ENCODE data around the gene TMEM213.

Gene TMEM213, protein sequence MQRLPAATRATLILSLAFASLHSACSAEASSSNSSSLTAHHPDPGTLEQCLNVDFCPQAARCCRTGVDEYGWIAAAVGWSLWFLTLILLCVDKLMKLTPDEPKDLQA

DNA sequence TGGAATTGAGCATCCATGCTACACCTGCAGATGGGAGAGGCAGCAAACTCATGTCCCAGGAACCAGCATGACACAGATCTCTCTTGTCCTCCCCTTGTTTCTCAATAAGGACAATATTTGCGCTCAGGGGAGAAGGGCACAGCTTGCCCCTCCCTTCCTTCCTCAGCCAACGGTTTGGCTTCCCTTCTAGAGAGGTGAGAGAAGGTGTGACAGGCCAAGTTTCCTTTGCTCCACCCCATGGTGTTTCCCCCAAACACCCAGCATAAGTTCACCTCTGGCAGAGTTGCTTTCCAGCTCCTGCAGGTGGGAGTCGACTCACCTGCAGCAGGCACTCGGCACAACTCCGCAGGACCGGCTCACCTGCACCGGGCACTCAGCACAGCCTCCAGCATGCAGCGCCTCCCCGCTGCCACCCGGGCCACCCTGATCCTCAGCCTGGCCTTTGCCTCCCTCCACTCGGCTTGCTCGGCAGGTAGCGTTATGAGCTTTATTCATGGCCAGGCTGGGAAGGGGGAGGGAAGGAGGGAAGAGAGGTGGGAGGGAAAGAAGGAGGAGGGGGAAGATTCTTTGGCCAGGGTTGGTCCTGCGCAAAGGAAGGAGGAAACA, at the start of gene TMEM213, which contains the start of gene ATP6V0A4:
TMEM213 (plus strand) TSS at position 280 of the 606 bp plus-strand sequence; CDS start at position 391, 111 bp downstream.
ATP6V0A4 (minus strand) TSS at position 482 of the 606 bp plus-strand sequence. CDS start 26,949 bp downstream, outside the sequence.
- TF ChIP-seq, protein P1, sequence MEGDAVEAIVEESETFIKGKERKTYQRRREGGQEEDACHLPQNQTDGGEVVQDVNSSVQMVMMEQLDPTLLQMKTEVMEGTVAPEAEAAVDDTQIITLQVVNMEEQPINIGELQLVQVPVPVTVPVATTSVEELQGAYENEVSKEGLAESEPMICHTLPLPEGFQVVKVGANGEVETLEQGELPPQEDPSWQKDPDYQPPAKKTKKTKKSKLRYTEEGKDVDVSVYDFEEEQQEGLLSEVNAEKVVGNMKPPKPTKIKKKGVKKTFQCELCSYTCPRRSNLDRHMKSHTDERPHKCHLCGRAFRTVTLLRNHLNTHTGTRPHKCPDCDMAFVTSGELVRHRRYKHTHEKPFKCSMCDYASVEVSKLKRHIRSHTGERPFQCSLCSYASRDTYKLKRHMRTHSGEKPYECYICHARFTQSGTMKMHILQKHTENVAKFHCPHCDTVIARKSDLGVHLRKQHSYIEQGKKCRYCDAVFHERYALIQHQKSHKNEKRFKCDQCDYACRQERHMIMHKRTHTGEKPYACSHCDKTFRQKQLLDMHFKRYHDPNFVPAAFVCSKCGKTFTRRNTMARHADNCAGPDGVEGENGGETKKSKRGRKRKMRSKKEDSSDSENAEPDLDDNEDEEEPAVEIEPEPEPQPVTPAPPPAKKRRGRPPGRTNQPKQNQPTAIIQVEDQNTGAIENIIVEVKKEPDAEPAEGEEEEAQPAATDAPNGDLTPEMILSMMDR (IDR thresholded peaks at IDR 0.05; ENCODE audit: low read depth, low read length): no peak
- H3K4me3 ChIP-seq (ENCODE audit: low read depth, low read length): no peak within 1 kb of the TSS

DNA sequence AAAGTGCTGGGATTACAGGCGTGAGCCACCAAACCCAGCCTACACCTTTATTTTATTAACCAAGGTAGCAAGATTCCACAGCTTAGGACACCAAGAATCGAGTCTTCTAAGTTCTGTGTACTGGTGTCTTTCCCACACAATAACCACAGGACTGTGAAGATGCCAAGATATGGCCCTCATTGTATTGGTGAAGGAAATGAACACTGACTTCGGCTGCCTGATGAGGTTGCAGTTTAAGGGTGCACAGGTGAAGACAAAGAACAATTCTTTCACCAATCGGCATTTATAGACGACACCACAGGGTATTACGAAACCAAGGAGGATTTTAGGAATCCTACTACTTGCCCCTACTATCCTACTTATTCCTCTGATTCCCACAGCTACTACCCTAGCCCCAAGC, 49.1 kb upstream of the TMEM213 start:
- H3K4me3 ChIP-seq (ENCODE audit: low read depth, low read length): no peak overlapping the region
- TF ChIP-seq, protein P1 (IDR thresholded peaks at IDR 0.05; ENCODE audit: low read depth, low read length): no peak

DNA sequence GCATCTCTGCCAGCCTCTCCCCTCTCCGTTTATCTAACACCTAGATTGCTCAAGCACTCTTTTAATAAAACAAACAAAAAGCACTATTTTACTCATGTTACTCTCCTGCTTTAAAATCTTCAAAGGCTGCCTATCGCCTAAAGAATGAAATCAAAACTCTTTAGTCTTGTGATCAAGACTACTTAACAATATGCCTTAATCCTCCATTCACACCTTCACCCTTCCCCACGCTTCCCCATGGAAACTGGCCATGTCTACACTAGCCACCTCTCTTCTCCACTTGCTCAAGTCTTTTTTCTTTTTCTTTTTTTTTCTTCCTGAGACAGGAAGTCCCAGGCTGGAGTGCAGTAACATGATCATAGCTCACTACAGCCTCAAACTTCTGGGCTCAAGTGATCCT, 47.8 kb upstream of the TMEM213 start:
- TF ChIP-seq, protein P1 (IDR thresholded peaks at IDR 0.05; ENCODE audit: low read depth, low read length): no peak
- no peak overlapping the region for H3K4me3 ChIP-seq (ENCODE audit: low read depth, low read length)

DNA sequence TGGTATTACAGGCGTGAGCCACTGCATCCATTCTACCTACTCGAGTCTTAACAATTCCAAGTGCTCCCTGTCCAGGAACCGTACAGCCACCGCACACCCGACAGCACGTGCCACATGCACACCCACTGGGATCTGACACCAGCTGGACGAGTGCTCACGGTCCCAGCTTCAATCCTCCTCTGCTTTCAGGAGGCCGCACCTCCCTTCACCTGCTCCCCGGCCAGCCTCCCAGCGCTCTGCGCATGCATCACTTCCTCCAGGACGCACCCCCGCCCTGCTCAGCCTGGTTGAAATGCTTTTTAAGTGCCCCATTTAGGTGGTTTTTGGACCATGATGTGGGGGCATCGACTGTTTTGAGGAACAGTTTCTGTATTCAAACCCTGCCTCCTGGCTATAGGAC, 47.3 kb upstream of the TMEM213 start:
- H3K4me3 ChIP-seq (ENCODE audit: low read depth, low read length): no peak overlapping the region
- TF ChIP-seq, protein P1 (IDR thresholded peaks at IDR 0.05; ENCODE audit: low read depth, low read length): no peak

DNA sequence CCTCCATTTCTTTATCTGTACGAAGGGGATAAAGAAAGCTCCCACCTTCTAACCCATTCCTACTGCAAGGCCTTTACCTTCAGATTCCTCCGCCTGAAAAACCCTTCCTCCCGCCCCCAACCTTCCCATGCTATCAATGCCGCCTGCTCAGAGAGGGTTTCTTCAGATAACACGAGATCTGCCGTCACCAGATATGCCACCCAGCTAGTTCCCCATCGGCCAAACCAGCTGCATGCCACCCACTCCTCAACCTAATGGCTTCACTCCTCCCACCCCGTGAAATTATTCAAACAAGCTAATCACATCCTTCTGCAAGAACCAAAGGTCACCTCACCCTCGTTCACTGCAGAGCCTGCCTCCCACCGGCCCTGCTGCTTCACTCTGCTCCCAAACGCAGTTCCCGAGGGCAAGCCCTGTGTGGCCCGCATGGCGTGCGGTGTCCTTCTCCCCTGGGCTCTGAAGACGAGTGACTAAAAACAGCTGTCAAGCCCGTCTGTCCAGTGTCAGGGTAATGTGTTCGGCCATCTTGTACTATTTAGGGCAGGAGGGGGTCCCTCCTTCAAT, 46.8 kb upstream of the TMEM213 start:
- TF ChIP-seq, protein P1 (IDR thresholded peaks at IDR 0.05; ENCODE audit: low read depth, low read length): no peak
- H3K4me3 ChIP-seq (ENCODE audit: low read depth, low read length): no peak overlapping the region

DNA sequence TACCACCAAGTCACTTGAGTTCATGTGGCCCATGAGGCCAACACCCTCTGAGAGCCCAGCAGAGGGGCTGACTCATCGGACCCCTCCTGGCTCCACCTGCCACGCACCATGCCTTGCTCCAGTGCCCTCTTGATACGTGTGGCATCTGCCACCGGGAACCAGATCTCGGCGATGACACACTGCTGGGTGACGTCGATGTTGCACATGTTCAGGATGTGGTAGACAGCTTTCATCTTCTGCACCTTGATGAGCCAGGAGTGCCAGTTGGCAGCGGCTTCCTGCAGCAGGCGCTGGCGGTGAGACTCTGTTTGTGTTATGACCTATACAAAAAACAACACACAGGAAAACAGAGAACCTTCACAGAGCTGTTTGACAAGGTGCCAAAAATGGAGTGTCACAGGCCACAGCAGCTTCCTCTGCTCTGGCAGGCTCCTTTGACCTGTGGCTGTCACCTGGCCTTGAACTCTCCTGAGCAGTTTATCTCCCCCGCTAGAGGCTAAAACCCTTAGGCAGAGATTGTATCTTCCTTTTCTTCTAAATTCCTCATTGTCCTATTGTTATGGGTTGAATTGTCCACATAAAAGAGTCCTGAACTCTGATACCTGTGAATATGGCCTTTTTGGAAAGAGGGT, 45.2 kb upstream of the TMEM213 start:
- H3K4me3 ChIP-seq (ENCODE audit: low read depth, low read length): no peak overlapping the region
- TF ChIP-seq, protein P1 (IDR thresholded peaks at IDR 0.05; ENCODE audit: low read depth, low read length): no peak

DNA sequence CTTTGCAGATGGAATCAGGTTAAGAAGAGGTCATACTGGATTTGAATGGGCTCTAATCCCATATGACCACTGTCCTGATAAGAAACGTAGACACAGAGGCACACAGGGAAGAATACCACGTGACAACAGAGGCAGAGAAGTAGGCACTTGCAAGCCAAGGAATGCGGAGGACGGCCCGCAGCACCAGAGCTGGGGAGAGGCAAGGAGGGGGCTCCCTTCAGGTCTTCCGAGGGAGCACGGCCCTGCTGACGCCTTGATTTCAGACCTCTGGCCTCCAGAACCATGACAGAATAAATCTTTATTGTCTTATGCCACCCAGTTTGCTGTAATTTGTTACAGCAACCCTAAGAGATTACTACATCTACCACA, 44.7 kb upstream of the TMEM213 start:
- TF ChIP-seq, protein P1 (IDR thresholded peaks at IDR 0.05; ENCODE audit: low read depth, low read length): no peak
- H3K4me3 ChIP-seq (ENCODE audit: low read depth, low read length): no peak overlapping the region

Measured in WI38 (cell line).